Transverse colon (tissue), 3 donors: ENCODE results near the gene AHDC1.

Experiments used
- CTCF ChIP-seq, 5 experiments: fragments of 200-600 bp in 3 of 5; fragments of 450-650 bp in 2 of 5; sonication (generic) in 3 of 5; IDR thresholded peaks; 1 replicate in 2 of 5; 2 replicates in 3 of 5; pipeline ENCODE4 v1.5.1; 2016 to 2017; ENCODE audit warnings: antibody characterized with exemption in 5 of 5, inconsistent platforms in 3 of 5, mild to moderate bottlenecking in 2 of 5, moderate library complexity in 1 of 5
- EP300 ChIP-seq: sonication (generic); formaldehyde crosslinking; IDR thresholded peaks from one replicate; pipeline ENCODE4 v1.6.1; 2017; ENCODE audit warnings: antibody characterized with exemption, low read depth
- POLR2A ChIP-seq: fragments of 450-650 bp; IDR thresholded peaks from one replicate; pipeline ENCODE4 v1.6.1; 2016; ENCODE audit warnings: antibody characterized with exemption, mild to moderate bottlenecking, moderate library complexity

- TF ChIP-seq CTCF (IDR thresholded peaks at IDR 0.05) (no peak), POLR2A (no peak), EP300 (no peak)
Measured at GRCh38 chr1:27581823-27582243, 22.1 kb downstream of the AHDC1 start.
